ENCODE measurements around the gene FCHSD1.

GRCh38 chr5:141683596-141684141 lies 32.5 kb upstream of the FCHSD1 start:
- TF ChIP-seq CTCF (IDR thresholded peaks at IDR 0.05; ENCODE audit: extremely low read depth in 1 of 2, insufficient read depth in 1 of 2, low read depth in 1 of 2, low read length in 2 of 2) (no peak), POLR2AphosphoS5 (IDR thresholded peaks at IDR 0.05; ENCODE audit: insufficient read depth, low read depth, low read length) (no peak), POLR2A (IDR thresholded peaks at IDR 0.05; ENCODE audit: low read depth, low read length) (no peak), EZH2 (IDR thresholded peaks at IDR 0.05; ENCODE audit: borderline replicate concordance, low read depth, low read length, severe bottlenecking) (no peak), GATA2 (IDR thresholded peaks at IDR 0.05; ENCODE audit: insufficient read depth, insufficient read length, low read depth, low read length) (no peak), MYC (IDR thresholded peaks at IDR 0.05; ENCODE audit: low read depth, low read length) (no peak), FOS (IDR thresholded peaks at IDR 0.05; ENCODE audit: borderline replicate concordance, insufficient read depth, low read length) (no peak), MAX (IDR thresholded peaks at IDR 0.05; ENCODE audit: insufficient read depth, insufficient read length) (no peak), JUN (IDR thresholded peaks at IDR 0.05; ENCODE audit: borderline replicate concordance, insufficient read depth, insufficient read length, low read depth) (no peak)

Measured in endothelial cell of umbilical vein (primary cell).